ENCODE data around the gene RCSD1.

RCSD1 gene

GRCh38 chr1:167693425-167694045 lies 63.5 kb downstream of the RCSD1 start:
- DNase-seq, result no peak

DNA sequence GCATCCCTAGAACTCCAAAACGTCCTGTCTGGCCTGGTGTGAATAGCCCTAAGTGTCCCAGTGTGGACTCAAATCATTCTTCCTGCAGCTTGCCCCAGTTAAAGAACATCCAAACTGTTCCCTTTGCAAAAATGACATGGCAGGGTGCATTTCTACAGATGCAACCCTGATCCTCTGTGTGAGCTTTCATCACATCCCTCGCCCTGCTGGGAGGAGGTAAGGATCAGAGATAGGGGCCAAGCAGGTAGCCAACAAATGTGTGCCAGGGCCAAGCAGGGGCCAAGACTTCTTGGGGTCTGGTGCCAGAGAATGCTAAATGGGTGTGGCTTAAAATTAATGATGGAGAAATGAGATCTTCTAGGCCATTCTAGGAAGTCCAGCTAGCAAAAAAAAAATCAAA lies 64.7 kb downstream of the RCSD1 start:
- no peak for DNase-seq

GRCh38 chr1:167695147-167695546 lies 65.1 kb downstream of the RCSD1 start:
- no peak for DNase-seq

- DNase-seq, result no peak
Observed at GRCh38 chr1:167695756-167696561, 65.9 kb downstream of the RCSD1 start.

- DNase-seq, result no peak
Observed at GRCh38 chr1:167697667-167698141, 67.7 kb downstream of the RCSD1 start.

- no peak for DNase-seq
Observed at GRCh38 chr1:167698313-167698712, 68.3 kb downstream of the RCSD1 start.

GRCh38 chr1:167701510-167701909 lies 71.5 kb downstream of the RCSD1 start:
- DNase-seq, result peak; percentile 48

DNA sequence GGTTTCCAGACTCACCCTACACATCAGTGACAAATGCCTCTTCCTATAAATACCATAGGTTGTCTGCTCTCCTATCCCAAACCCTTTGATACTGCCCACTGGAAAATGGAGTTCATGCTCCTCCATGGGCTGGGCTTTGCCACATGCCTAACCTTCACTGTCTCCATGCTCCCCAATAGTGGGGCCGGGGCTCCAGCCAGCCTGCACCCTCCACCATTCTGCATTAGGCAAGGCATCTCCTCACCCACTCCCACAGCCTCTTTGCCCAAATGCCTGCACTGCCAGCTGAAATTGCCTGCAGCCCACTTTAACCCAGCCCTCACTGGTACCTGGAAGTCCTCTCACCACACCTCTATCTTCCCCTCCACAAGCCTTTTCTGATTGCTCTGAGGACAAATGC lies 73.5 kb downstream of the RCSD1 start:
- no peak for DNase-seq

- DNase-seq, result no peak
Observed at GRCh38 chr1:167704715-167705114, 74.7 kb downstream of the RCSD1 start.

- no peak for DNase-seq
Observed at GRCh38 chr1:167705250-167705649, 75.2 kb downstream of the RCSD1 start.

- DNase-seq, result no peak
Observed at GRCh38 chr1:167706363-167706762, 76.3 kb downstream of the RCSD1 start.

GRCh38 chr1:167706931-167707877 lies 77.2 kb downstream of the RCSD1 start:
- no peak for DNase-seq

DNA sequence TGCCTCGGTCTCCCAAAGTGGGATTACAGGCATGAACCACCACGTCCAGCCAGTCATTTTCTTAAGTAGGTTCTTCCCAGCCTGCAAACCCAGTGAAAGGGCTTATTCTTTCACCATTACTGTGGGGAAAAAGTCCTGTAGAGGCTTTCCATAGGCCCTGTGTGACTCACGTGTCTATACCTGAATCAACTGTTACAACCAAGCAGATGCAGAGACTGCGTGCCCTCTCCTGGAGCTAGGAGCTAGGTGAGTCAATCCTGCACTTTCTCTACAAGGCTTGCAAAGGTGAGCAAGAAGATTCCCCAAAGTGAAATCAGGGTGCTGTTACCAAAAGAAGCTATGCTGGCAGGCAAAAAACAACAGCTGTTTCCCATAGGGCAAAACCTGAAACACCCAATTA lies 77.9 kb downstream of the RCSD1 start:
- DNase-seq, result no peak

GRCh38 chr1:167708940-167709389 lies 78.9 kb downstream of the RCSD1 start:
- DNase-seq, result no peak

DNA sequence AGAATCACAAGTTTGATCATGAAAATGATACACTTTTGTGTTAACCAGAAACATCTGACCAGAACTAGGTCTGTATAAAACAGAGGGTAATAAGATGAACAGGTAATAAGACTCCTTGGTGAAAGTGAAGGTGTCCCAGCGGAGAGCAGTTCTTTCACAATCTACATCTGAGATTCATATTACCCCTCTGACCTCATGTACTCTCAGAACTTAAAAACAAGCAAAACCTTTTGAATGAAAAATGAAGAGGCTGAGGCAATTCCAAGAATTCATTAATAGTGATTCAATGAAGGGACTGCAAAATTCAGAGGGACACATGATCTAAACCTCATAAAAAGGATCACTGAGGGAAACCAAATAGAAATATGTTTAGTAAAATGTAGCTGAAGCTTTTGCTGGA lies 80.8 kb downstream of the RCSD1 start:
- no peak for DNase-seq

DNA sequence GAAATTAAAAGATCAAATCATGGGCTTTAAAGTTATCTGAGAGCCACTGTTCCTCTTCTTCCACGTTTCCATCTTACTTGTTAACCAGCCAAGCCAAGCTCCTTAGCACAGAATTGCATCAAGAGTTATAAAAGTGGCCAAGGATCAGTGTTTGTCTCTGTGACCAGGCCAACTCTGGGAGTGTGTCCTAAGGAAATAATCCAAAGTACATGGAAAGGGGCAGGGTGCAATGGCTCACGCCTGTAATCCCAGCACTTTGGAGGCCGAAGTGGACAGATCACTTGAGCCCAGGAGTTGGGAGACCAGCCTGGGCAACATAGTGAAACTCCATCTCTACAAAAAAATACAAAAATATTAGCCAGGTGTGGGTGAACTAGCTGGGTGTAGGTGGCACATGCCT lies 81.8 kb downstream of the RCSD1 start:
- no peak for DNase-seq

GRCh38 chr1:167713330-167714081 lies 83.5 kb downstream of the RCSD1 start:
- DNase-seq, result peak; percentile 66

- DNase-seq, result no peak
Observed at GRCh38 chr1:167714098-167714438, 84.0 kb downstream of the RCSD1 start.

GRCh38 chr1:167714439-167715156 lies 84.6 kb downstream of the RCSD1 start:
- DNase-seq, result peak; percentile 95

DNA sequence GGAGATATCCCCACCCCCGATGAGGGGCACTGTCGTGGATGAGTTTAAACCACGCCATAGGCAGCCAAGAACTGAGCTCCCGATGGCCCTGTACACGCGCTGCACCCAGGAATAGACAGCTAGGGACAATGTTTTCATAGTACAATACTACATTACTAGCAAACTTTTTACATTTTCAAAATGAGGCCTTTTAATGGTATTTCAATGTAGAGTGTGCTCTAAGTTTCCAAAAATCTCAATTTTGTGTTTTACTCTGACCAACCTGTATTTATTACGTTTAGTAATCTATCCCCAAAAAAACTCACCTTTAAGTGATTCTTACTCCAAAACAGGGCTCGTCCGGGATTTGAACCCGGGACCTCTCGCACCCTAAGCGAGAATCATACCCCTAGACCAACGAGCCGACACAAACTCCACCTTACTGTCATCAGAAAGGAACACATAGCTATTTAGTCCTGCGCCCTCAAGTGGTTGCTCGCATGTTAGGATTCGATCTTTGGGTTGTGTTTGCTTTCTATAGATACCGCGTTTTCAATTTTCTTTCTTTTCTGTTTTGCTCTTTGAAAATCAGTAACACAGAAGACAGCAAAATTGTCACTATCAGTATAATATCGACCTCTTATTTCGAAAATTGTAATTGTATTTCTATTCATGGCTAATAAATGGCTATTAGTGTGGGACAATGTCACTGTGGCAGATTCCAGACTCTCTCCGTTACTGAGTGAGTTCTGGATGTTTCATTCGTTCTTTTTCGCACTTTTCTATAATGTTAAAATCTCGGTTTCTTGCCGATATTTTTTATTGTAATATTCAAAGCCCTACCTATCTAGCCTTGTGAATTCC lies 85.3 kb downstream of the RCSD1 start:
- peak; percentile 94 for DNase-seq

DNA sequence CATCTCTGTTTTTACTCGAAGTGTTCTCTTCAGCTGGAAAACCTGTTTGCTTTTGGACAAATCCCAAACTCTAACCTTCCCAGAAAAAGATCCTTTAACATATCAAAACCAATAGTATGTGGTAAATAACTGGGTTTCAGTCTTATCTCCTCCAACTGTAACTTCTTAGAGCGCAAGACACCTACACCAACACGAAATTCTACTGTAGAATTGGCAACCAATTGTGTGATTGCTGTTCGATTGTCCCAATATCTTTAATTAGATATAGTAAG lies 85.9 kb downstream of the RCSD1 start:
- peak; percentile 56 for DNase-seq
